HepG2 (cell line): ENCODE results near the gene TLE7. TPM values are rescaled to one million over a fixed set of nuclear protein-coding genes. Genes with fewer than 3 reads are reported as not detected.

ENCODE experiments used
- ATAC-seq: fragments of 200-7000 bp; cut with Tn5 transposase; 3 replicates; pipeline ENCODE4 v1.9.1; 2020; ENCODE audit warnings: mild to moderate bottlenecking, moderate library complexity
- BruUV-seq: library from RNA; stranded (reverse); fragments of 400-500 nt; replicated peaks from 2 replicates; lab custom pipeline; 2021; lab: Mats Ljungman, UMichigan
- CTCF ChIA-PET: fragments of 300-600 bp; formaldehyde crosslinking; extraction: SDS; loops from one replicate; lab custom pipeline; 2021; ENCODE audit warnings: low total read pairs, inconsistent platforms, low intra/inter-chr PET ratio; lab: Yijun Ruan, JAX
- POLR2A ChIA-PET: fragments of 350-600 bp; sonication (Branson Sonifier 250); formaldehyde crosslinking; loops from one replicate; lab custom pipeline; 2020; ENCODE audit warnings: antibody characterized with exemption, inconsistent platforms; lab: Yijun Ruan, JAX
- DNase-seq: peaks from one replicate; pipeline ENCODE4 v3.0.0-alpha.2; 2015; ENCODE audit warnings: low spot score
- FAIRE-seq: peaks from 3 replicates; lab custom pipeline; 2011; peaks lifted over from hg19 to GRCh38; lab: Jason Lieb, UNC
- H2AFZ ChIP-seq: one replicate; pipeline ENCODE4 v1.6.1; 2011; ENCODE audit warnings: low read length, inconsistent platforms
- H3K27ac ChIP-seq: fragments of 300-600 bp; 3 replicates; pipeline ENCODE4 v1.8.0; 2011; ENCODE audit warnings: mixed run types, mild to moderate bottlenecking, mixed read lengths, low read length, inconsistent platforms; ENCODE audit not compliant: insufficient read depth; ENCODE audit errors: extremely low read length
- H3K27me3 ChIP-seq, 2 experiments: fragments of 200-600 bp in 1 of 2; 2 replicates in 1 of 2; 3 replicates in 1 of 2; pipeline versions ENCODE4 v1.6.0 to v1.8.0; 2011; ENCODE audit warnings: low read length in 2 of 2, mild to moderate bottlenecking in 2 of 2, moderate library complexity in 2 of 2, inconsistent platforms in 1 of 2; ENCODE audit not compliant: insufficient read depth in 2 of 2, control insufficient read depth in 1 of 2
- H3K36me3 ChIP-seq, 2 experiments: fragments of 200-600 bp in 1 of 2; replicated peaks in 1 of 2; 2 replicates in 1 of 2; 3 replicates in 1 of 2; pipeline versions ENCODE4 v1.5.1 to v1.8.0; 2011; ENCODE audit warnings: low read length in 2 of 2, inconsistent platforms in 1 of 2; ENCODE audit not compliant: insufficient read depth in 2 of 2, control insufficient read depth in 1 of 2
- H3K4me1 ChIP-seq: 2 replicates; pipeline ENCODE4 v1.5.1; 2012; ENCODE audit warnings: low read length, inconsistent platforms; ENCODE audit not compliant: insufficient read depth
- H3K4me2 ChIP-seq: 2 replicates; pipeline ENCODE4 v1.6.0; 2011; ENCODE audit warnings: low read depth, low read length, inconsistent platforms
- H3K4me3 ChIP-seq, 3 experiments: fragments of 200-600 bp in 1 of 3; sonication (generic), shearing (Covaris generic) in 1 of 3; replicated peaks in 1 of 3; 2 replicates each; pipeline ENCODE4 v1.5.1; 2011 to 2016; ENCODE audit warnings: low read length in 3 of 3, inconsistent platforms in 2 of 3, low read depth in 2 of 3, mild to moderate bottlenecking in 2 of 3, control low read depth in 1 of 3, mixed read lengths in 1 of 3; ENCODE audit not compliant: insufficient read depth in 1 of 3
- H3K79me2 ChIP-seq: one replicate; pipeline ENCODE4 v1.6.1; 2011; ENCODE audit warnings: low read length, inconsistent platforms; ENCODE audit not compliant: insufficient read depth
- H3K9ac ChIP-seq: 2 replicates; pipeline ENCODE4 v1.6.0; 2011; ENCODE audit warnings: mild to moderate bottlenecking, low read depth, low read length, inconsistent platforms; ENCODE audit not compliant: insufficient read depth
- H3K9me3 ChIP-seq: 2 replicates; pipeline ENCODE4 v1.5.1; 2012; ENCODE audit warnings: mild to moderate bottlenecking, low read length
- H4K20me1 ChIP-seq: 2 replicates; pipeline ENCODE4 v1.6.0; 2011; ENCODE audit warnings: inconsistent platforms, mild to moderate bottlenecking, low read length, moderate library complexity; ENCODE audit not compliant: insufficient read depth
- ARNT2 ChIP-seq: sonication (generic); formaldehyde crosslinking; IDR thresholded peaks from 2 replicates; pipeline ENCODE4 v1.8.0; 2022; ENCODE audit warnings: mild to moderate bottlenecking, low read depth, missing genetic modification reagents, moderate library complexity
- ATM ChIP-seq: fragments of 450-650 bp; IDR thresholded peaks from 2 replicates; pipeline ENCODE4 v1.7.1; 2017; ENCODE audit warnings: mild to moderate bottlenecking, borderline replicate concordance
- BORCS8-MEF2B ChIP-seq: sonication (generic); formaldehyde crosslinking; IDR thresholded peaks from 2 replicates; pipeline ENCODE4 v1.8.0; 2022; ENCODE audit warnings: mild to moderate bottlenecking, missing genetic modification reagents
- IKZF1 ChIP-seq: fragments of 450-650 bp; IDR thresholded peaks from 2 replicates; pipeline ENCODE4 v1.7.1; 2016
- JDP2 ChIP-seq: sonication (generic); formaldehyde crosslinking; IDR thresholded peaks from 2 replicates; pipeline ENCODE4 v1.8.1; 2022; ENCODE audit warnings: missing genetic modification reagents, borderline replicate concordance
- KDM5B ChIP-seq: sonication (generic); formaldehyde crosslinking; IDR thresholded peaks from 2 replicates; pipeline ENCODE4 v1.4.0; 2020; ENCODE audit warnings: missing genetic modification reagents, mild to moderate bottlenecking, borderline replicate concordance
- RELA ChIP-seq: sonication (generic); formaldehyde crosslinking; IDR thresholded peaks from 2 replicates; pipeline ENCODE4 v1.4.0; 2020; ENCODE audit warnings: missing genetic modification reagents
- SOX13 ChIP-seq, 3 experiments: fragments of 450-650 bp in 1 of 3; sonication (generic) in 1 of 3; formaldehyde crosslinking in 1 of 3; IDR thresholded peaks in 2 of 3; conservative IDR thresholded peaks in 1 of 3; 2 replicates each; pipeline versions ENCODE4 v1.5.0 to v1.6.1; 2016 to 2020; ENCODE audit warnings: antibody characterized with exemption in 1 of 3, mild to moderate bottlenecking in 1 of 3, missing compliant biosample characterization in 1 of 3, missing genetic modification reagents in 1 of 3, moderate library complexity in 1 of 3
- TBX2 ChIP-seq: sonication (generic); formaldehyde crosslinking; IDR thresholded peaks from 2 replicates; pipeline ENCODE4 v1.5.0; 2020; ENCODE audit warnings: missing genetic modification reagents, mild to moderate bottlenecking, borderline replicate concordance
- ZNF256 ChIP-seq: sonication (generic); formaldehyde crosslinking; conservative IDR thresholded peaks from 2 replicates; pipeline ENCODE4 v1.4.0; 2020; ENCODE audit warnings: missing genetic modification reagents
- ZNF773 ChIP-seq: sonication (generic); formaldehyde crosslinking; IDR thresholded peaks from 2 replicates; pipeline ENCODE4 v1.4.0; 2020; ENCODE audit warnings: missing genetic modification reagents, borderline replicate concordance
- ZNF782 ChIP-seq: sonication (generic); formaldehyde crosslinking; IDR thresholded peaks from 2 replicates; pipeline ENCODE4 v1.4.0; 2020; ENCODE audit warnings: missing genetic modification reagents, mild to moderate bottlenecking, borderline replicate concordance
- ZSCAN9 ChIP-seq: IDR thresholded peaks from 2 replicates; pipeline ENCODE4 v1.6.1; 2016; ENCODE audit warnings: borderline replicate concordance
- in situ Hi-C: cut with HindIII; loops from 2 replicates; pipeline ENCODE4 v1.10.0; 2017; ENCODE audit warnings: low pct_unique_long_range_greater_than_20kb; ENCODE audit not compliant: extremely low pct_ligation_motif_present
- intact Hi-C: fragments of 100-400 bp; cut with micrococcal nuclease; formaldehyde crosslinking; loops from one replicate; pipeline ENCODE4 v1.10.0; 2022; ENCODE audit not compliant: unreplicated experiment
- polyA plus RNA-seq, 8 experiments: library from polyadenylated mRNA; depleted of rRNA in 3 of 8; stranded (reverse) in 7 of 8; unstranded in 1 of 8; fragments of >200 nt; fragmentation: Illumina TruSeq in 4 of 8; extraction: Trizol in 4 of 8; gene quantifications; 2 replicates each; pipeline versions ENCODE4 v1.2.1 to v1.2.3, GENCODE V29; 2011 to 2016; ENCODE audit warnings: low read depth in 4 of 8, missing spikeins in 1 of 8, mixed read lengths in 1 of 8; ENCODE audit not compliant: insufficient read depth in 1 of 8
- total RNA-seq, 5 experiments: library from RNA; depleted of rRNA; stranded (reverse); fragments of >200 nt; fragmentation: Illumina TruSeq; extraction: Trizol; gene quantifications; 2 replicates each; pipeline ENCODE4 v1.2.3, GENCODE V29; 2016; ENCODE audit warnings: low read depth in 1 of 5
- TF ChIP-seq, protein P1 (sequence below): sonication (generic); formaldehyde crosslinking; IDR thresholded peaks from 2 replicates; pipeline ENCODE4 v1.4.0; 2020; ENCODE audit warnings: missing genetic modification reagents; ENCODE audit errors: not compliant biosample characterization
- TF ChIP-seq, protein P2 (sequence below): sonication (generic); formaldehyde crosslinking; IDR thresholded peaks from 2 replicates; pipeline ENCODE4 v1.4.0; 2020; ENCODE audit warnings: missing genetic modification reagents

The TLE7 gene
- total and polyA plus RNA-seq, 2 of the 13 experiments (the other 11 are each of a cell fraction or from before 2014, with no cell fraction given), result not detected

DNA sequence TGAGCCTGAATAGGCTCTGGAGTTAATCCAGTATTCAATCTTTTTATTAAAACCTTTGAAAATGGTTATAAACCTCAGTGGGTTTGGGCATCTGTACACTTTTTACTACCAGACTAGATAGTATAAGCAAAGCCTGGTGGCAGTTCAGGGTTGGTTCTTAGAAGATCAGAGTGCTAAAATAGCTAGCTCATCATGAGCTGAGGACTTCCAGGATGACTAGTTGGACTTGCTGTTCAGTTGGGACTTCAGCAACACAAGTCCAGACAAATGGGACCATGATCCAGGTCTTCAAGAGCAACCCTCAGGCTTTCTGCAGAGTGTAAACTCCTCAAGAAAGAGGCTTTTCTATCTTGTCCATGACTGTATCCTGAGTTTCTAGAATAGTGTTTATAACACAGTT lies 48.5 kb upstream of the TLE7 start:
- TF ChIP-seq TBX2, result no peak
- no peak for TF ChIP-seq ZNF256 (CRISPR knock-in tag)
- TF ChIP-seq SOX13 (IDR thresholded peaks at IDR 0.05), result no peak
- no peak for TF ChIP-seq SOX13 (CRISPR knock-in tag; conservative IDR thresholded peaks at IDR 0.05 in 1 of 2, IDR thresholded peaks at IDR 0.05 in 1 of 2)
- TF ChIP-seq, protein P1, sequence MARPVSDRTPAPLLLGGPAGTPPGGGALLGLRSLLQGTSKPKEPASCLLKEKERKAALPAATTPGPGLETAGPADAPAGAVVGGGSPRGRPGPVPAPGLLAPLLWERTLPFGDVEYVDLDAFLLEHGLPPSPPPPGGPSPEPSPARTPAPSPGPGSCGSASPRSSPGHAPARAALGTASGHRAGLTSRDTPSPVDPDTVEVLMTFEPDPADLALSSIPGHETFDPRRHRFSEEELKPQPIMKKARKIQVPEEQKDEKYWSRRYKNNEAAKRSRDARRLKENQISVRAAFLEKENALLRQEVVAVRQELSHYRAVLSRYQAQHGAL, result no peak
- TF ChIP-seq ZNF782 (CRISPR knock-in tag), result no peak
- TF ChIP-seq ARNT2 (CRISPR knock-in tag), result no peak
- no peak for TF ChIP-seq RELA (CRISPR knock-in tag)
- TF ChIP-seq ATM, result no peak
- TF ChIP-seq BORCS8-MEF2B (CRISPR knock-in tag), result no peak
- no peak for TF ChIP-seq JDP2
- TF ChIP-seq ZSCAN9, result no peak
- no peak for TF ChIP-seq KDM5B (CRISPR knock-in tag)
- no peak for TF ChIP-seq ZNF773 (CRISPR knock-in tag)
- TF ChIP-seq, protein P2, sequence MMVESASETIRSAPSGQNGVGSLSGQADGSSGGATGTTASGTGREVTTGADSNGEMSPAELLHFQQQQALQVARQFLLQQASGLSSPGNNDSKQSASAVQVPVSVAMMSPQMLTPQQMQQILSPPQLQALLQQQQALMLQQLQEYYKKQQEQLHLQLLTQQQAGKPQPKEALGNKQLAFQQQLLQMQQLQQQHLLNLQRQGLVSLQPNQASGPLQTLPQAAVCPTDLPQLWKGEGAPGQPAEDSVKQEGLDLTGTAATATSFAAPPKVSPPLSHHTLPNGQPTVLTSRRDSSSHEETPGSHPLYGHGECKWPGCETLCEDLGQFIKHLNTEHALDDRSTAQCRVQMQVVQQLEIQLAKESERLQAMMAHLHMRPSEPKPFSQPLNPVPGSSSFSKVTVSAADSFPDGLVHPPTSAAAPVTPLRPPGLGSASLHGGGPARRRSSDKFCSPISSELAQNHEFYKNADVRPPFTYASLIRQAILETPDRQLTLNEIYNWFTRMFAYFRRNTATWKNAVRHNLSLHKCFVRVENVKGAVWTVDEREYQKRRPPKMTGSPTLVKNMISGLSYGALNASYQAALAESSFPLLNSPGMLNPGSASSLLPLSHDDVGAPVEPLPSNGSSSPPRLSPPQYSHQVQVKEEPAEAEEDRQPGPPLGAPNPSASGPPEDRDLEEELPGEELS (CRISPR knock-in tag), result no peak
- TF ChIP-seq IKZF1, result no peak
- TF ChIP-seq, all 625 proteins: peak for 0
- DNase-seq (no peak), ATAC-seq (no peak), FAIRE-seq (no peak)
- ChIA-PET POLR2A (no interaction called here), CTCF (no interaction called here)
- Histone ChIP-seq H2AFZ (no peak overlapping the region), H3K79me2 (no peaks in the 10 kb centered on the region), H3K9me3 (no peaks in the 10 kb centered on the region), H3K4me1 (no peaks in the 10 kb centered on the region), H3K4me3 (no peak overlapping the region), H3K36me3 (no peaks in the 10 kb centered on the region), H3K27ac (no peak overlapping the region), H3K4me2 (no peak overlapping the region), H3K27me3 (peaks cover 0 to 4% of the 10 kb centered on the region in 2 experiments; a peak in 2 of 5 replicates), H3K9ac (no peak overlapping the region), H4K20me1 (no peaks in the 10 kb centered on the region)
- intact Hi-C loops, result no loop called here
- in situ Hi-C loops, result loop anchor here (10.0 kb wide), 1 partner anchor 46 kb away; the partner anchor contains the start of gene TLE7
- BruUV-seq, result no TSS peak
